GM18873 (cell line): ENCODE results near the gene INTS2.
"Not testable (repeated sequence)": the region's sequence is repeated elsewhere in the genome, so short reads cannot be mapped to it uniquely, and the experiment has no call there.

Experiments used
- ATAC-seq: cut with Tn5 transposase; IDR thresholded peaks from one replicate; pipeline ENCODE4 v1.9.1; 2021; ENCODE audit warnings: mild to moderate bottlenecking, moderate library complexity, moderate number of reproducible peaks; ENCODE audit not compliant: unreplicated experiment, low FRiP score

INTS2 gene

DNA sequence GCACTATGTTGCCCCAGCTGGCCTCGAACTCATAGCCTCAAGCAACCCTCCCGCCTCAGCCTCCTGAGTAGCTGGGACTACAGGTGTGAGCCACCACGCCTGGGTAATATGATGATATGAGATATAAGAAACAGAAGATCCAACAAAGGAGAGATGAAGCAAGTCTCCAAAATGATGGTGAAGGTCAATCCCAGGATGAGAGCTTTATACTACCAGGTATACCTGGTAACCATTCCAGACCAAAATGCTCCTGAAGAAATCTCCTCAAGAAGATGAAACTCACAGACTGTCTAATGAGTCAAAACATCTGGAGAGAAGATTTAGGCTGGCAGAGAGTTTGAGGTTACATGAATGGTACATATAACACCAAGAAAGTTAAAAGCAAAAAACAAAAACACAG, 24.5 kb downstream of the INTS2 start:
- no peak for ATAC-seq

GRCh38 chr17:61897548-61898180, 30.1 kb downstream of the INTS2 start:
- no peak for ATAC-seq

GRCh38 chr17:61895391-61895790, 32.4 kb downstream of the INTS2 start:
- no peak for ATAC-seq

DNA sequence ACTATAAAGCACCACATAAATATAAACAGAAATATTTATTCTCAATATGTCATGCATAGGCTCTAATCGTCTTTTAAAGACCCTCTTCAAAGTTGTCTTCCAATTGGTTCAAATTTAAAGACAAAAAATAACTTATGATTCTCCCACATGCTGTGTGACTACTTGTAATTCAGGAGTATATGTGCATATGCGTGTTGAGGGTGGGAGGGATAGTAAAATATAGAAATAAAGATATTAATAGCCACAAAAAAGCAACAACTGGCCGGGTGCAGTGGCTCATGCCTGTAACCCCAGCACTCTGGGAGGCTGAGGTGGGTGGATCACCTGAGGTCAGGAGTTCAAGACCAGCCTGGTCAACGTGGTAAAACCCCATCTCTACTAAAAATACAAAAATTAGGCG, 33.5 kb downstream of the INTS2 start:
- not testable (repeated sequence) for ATAC-seq

DNA sequence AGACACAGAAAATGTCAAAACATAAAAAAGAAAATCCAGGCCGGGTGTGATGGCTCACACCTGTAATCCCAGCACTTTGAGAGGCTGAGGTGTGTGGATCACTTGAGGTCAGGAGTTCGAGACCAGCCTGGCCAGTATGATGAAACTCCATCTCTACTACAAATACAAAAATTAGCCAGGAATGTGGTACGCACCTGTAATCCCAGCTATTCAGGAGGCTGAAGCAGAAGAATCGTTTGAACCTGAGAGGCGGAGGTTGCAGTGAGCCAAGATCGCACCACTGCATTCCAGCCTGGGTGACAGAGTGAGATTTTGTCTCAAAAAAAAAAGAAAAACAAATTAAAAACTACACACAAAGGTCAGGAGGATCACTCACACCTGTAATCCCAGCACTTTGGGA, 40.0 kb downstream of the INTS2 start:
- ATAC-seq, result not testable (repeated sequence)

- not testable (repeated sequence) for ATAC-seq
Observed at GRCh38 chr17:61885865-61886264, 41.9 kb downstream of the INTS2 start.

DNA sequence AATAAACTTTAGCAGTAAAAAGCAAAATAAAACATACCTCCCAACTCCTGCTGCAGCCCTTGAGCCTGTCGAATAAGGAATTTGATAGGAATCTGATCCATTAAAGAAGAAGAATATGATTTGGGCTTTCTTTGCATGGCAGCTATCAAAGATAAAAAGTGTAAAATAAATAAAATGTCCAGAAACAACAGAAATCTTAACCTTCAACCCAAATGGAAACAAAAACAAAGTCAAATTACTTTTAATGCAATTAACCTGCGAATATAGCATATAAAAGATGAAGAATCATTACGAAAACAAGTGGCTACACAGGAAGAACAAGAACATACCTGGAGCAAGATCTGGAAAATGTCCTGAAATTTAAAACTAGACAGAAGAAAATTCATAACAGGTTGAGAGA, 42.9 kb downstream of the INTS2 start:
- ATAC-seq, result no peak

DNA sequence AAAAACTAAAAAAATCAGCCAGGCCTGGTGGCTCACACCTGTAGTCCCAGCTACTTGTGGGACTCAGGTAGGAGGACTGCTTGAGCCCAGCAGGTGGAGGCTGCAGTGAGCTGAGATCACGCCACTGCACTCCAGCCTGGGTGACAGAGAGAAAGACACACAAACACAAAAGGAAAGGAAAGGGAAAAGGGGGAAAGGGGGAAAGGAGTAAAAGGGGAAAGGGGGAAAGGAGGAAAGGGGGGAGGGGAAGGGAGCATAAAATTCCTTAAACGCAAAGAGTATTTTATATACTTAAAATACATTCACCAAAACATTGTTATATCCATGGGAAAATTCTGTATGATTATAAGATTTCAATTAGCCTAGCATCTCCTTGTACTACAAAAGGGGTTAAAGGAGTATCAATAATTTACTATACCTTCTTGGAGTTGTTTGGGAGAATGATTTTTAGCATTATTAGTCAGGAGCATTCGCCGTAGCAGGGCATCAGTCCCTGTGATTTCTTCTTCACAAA, 47.1 kb downstream of the INTS2 start:
- no peak for ATAC-seq

DNA sequence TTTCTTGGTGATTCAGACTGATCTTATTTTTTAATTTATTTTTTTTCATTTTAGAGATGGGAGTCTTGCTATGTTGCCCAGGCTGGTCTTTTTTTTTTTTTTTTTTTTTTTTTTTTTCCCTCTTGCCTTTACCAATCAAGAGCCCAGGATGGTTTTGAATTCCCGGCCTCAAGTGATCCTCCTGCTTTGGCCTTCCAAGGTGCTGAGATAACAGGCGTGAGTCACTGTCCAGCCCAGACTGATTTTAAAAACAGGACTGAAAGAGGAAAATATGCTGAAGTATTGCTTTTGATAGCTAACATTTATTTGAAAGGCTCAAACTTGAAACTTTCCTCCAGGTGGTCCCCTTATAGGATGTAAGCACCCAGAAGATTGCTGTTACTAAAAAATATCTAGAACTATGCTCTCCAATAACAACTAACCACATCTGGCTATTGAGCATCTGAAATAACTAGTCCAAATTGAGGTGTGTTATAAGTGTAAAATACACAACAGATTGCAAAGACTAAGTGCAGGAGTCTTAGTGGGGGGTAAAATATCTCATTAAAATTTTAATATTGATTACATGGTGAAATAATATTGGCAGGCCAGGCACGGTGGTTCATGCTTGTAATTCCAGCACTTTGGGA, 48.7 kb downstream of the INTS2 start:
- no peak for ATAC-seq

GRCh38 chr17:61878520-61878919, 49.3 kb downstream of the INTS2 start:
- no peak for ATAC-seq

- ATAC-seq, result no peak
Observed at GRCh38 chr17:61877837-61878236, 49.9 kb downstream of the INTS2 start.

DNA sequence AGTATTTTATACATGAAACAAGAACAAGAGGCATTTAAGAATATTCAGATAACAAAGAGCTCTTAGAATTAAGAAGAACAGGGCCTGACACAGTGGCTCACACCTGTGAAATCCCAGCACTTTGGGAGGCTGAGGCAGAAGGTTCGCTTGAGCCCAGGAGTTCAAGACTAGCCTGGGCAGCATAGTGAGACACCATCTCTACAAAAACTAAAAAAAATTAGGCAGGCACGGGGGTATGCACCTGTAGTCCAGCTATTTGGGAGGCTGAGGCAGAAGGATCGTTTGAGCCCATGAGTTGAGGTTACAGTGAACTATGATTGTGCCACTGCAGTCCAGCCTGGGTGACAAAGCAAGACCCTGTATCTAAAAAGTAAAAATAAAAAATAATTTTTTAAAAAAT, 52.0 kb downstream of the INTS2 start:
- ATAC-seq, result no peak

DNA sequence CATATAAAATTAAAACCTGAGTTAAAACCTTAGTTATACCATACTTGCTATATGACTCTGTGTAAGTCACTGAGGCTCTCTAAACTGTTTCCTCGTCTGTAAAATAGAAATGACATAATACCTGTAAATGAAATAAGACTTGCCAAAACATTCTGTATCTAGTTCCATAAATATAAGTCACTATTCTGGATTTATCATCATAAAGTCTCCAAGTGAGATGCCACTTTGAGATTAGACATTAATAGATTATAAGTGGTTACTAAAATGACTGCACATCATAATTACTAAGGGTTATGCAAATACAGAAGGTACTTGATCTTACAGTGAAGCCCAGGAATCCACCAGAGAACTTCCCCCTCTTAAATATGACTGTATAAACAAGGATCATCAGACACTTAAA, 52.5 kb downstream of the INTS2 start:
- ATAC-seq, result no peak

- ATAC-seq, result no peak
Observed at GRCh38 chr17:61874075-61874474, 53.7 kb downstream of the INTS2 start.

DNA sequence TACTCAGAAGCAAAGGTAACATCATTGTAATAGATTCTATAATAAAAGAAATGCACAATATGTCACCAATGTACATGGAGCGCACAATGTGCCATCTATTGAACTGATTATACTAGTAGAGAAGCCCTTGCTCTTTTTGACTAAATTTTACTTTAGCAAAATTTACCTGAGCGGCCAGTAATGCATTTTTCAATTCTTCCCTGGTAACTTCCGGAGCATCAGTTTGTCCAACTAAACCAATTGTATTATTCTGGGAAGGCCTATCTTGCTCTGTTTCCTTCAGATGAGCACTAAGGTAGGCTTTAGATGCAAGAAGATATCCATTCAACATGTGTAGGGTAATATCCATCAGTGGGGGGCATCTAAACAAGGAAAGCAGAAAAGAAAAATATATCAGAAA, 55.7 kb downstream of the INTS2 start:
- ATAC-seq, result no peak

DNA sequence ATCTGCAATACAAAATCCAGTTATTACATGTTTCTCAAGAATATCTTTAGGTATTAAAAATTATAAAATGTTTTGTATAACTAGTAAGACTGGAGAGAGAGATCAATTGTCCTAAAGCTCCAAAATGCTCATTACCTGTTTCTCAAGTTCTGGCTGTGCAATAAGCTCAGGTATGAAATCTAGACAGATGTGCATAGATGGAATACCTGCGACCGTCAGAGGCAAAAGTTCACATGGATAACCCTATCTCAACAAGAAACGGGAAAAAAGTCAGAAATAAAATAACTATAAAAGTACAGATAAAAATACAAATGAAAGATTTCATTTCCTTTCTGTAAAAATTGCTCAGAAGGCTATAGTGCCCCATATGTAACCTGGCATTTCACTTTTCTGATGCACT, 58.6 kb downstream of the INTS2 start:
- ATAC-seq, result no peak

DNA sequence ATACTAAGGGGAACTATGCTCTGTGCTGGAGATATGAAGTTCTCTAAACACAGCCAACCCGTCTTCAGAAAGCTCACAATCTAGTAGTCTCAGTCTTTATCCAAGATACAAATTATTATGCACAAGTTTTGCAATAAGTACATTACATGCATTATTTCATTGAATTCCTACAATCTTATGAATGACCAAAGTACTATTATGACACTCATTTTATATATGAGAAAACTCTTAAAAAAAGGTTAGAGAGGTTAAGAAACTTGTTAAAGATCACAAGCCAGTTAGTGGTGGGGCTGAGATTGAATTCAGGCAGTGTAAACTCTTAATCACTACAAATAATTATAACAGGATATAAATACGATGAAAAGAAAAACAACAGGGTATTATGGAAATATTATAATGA, 59.7 kb downstream of the INTS2 start:
- ATAC-seq, result no peak

GRCh38 chr17:61867033-61867432, 60.7 kb downstream of the INTS2 start:
- ATAC-seq, result no peak

- peak; percentile 12 for ATAC-seq
Observed at GRCh38 chr17:61863801-61864126, 64.0 kb downstream of the INTS2 start.

- peak; percentile 72 for ATAC-seq
Observed at GRCh38 chr17:61862975-61863800, 64.6 kb downstream of the INTS2 start, which contains the start of gene BRIP1. TSS of gene BRIP1 (minus strand) at chr17:61863528. CDS start at chr17:61861539, 1,989 bp downstream.

DNA sequence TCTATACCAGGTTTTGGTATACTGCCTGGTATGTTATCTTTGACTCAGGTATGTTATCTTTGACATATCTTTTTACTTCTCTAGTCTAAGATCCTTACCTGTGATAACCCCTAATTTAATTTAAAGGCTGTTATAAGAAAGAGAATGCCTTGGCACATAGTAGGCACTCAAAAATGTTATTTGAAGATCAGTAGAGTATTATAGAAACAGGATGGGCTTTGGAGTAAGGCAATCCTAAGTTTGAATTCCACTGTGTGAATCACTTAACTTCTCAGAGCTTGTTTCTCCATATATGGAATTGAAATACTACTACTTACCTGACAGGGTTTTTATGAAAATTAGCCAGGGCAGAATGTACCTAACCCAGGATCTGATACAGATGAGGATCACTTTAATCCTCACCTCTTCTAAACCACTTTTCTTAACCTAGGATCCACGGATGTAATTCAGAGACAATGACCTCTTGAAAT, 65.6 kb downstream of the INTS2 start:
- ATAC-seq, result no peak
